HepG2 (cell line): ENCODE data around the gene SCYGR8. TPM values are rescaled to one million over a fixed set of nuclear protein-coding genes. Genes with fewer than 3 reads are reported as not detected.

Source experiments
- ATAC-seq: fragments of 200-7000 bp; cut with Tn5 transposase; 3 replicates; pipeline ENCODE4 v1.9.1; 2020; ENCODE audit warnings: mild to moderate bottlenecking, moderate library complexity
- BruUV-seq: library from RNA; stranded (reverse); fragments of 400-500 nt; replicated peaks from 2 replicates; lab custom pipeline; 2021; lab: Mats Ljungman, UMichigan
- CTCF ChIA-PET: fragments of 300-600 bp; formaldehyde crosslinking; extraction: SDS; loops from one replicate; lab custom pipeline; 2021; ENCODE audit warnings: low total read pairs, inconsistent platforms, low intra/inter-chr PET ratio; lab: Yijun Ruan, JAX
- POLR2A ChIA-PET: fragments of 350-600 bp; sonication (Branson Sonifier 250); formaldehyde crosslinking; loops from one replicate; lab custom pipeline; 2020; ENCODE audit warnings: antibody characterized with exemption, inconsistent platforms; lab: Yijun Ruan, JAX
- DNase-seq: peaks from one replicate; pipeline ENCODE4 v3.0.0-alpha.2; 2015; ENCODE audit warnings: low spot score
- FAIRE-seq: peaks from 3 replicates; lab custom pipeline; 2011; peaks lifted over from hg19 to GRCh38; lab: Jason Lieb, UNC
- H2AFZ ChIP-seq: one replicate; pipeline ENCODE4 v1.6.1; 2011; ENCODE audit warnings: low read length, inconsistent platforms
- H3K27ac ChIP-seq: fragments of 300-600 bp; 3 replicates; pipeline ENCODE4 v1.8.0; 2011; ENCODE audit warnings: mixed run types, mild to moderate bottlenecking, mixed read lengths, low read length, inconsistent platforms; ENCODE audit not compliant: insufficient read depth; ENCODE audit errors: extremely low read length
- H3K27me3 ChIP-seq, 2 experiments: fragments of 200-600 bp in 1 of 2; 2 replicates in 1 of 2; 3 replicates in 1 of 2; pipeline versions ENCODE4 v1.6.0 to v1.8.0; 2011; ENCODE audit warnings: low read length in 2 of 2, mild to moderate bottlenecking in 2 of 2, moderate library complexity in 2 of 2, inconsistent platforms in 1 of 2; ENCODE audit not compliant: insufficient read depth in 2 of 2, control insufficient read depth in 1 of 2
- H3K36me3 ChIP-seq, 2 experiments: fragments of 200-600 bp in 1 of 2; replicated peaks in 1 of 2; 2 replicates in 1 of 2; 3 replicates in 1 of 2; pipeline versions ENCODE4 v1.5.1 to v1.8.0; 2011; ENCODE audit warnings: low read length in 2 of 2, inconsistent platforms in 1 of 2; ENCODE audit not compliant: insufficient read depth in 2 of 2, control insufficient read depth in 1 of 2
- H3K4me1 ChIP-seq: 2 replicates; pipeline ENCODE4 v1.5.1; 2012; ENCODE audit warnings: low read length, inconsistent platforms; ENCODE audit not compliant: insufficient read depth
- H3K4me2 ChIP-seq: 2 replicates; pipeline ENCODE4 v1.6.0; 2011; ENCODE audit warnings: low read depth, low read length, inconsistent platforms
- H3K4me3 ChIP-seq, 3 experiments: fragments of 200-600 bp in 1 of 3; sonication (generic), shearing (Covaris generic) in 1 of 3; replicated peaks in 1 of 3; 2 replicates each; pipeline ENCODE4 v1.5.1; 2011 to 2016; ENCODE audit warnings: low read length in 3 of 3, inconsistent platforms in 2 of 3, low read depth in 2 of 3, mild to moderate bottlenecking in 2 of 3, control low read depth in 1 of 3, mixed read lengths in 1 of 3; ENCODE audit not compliant: insufficient read depth in 1 of 3
- H3K79me2 ChIP-seq: one replicate; pipeline ENCODE4 v1.6.1; 2011; ENCODE audit warnings: low read length, inconsistent platforms; ENCODE audit not compliant: insufficient read depth
- H3K9ac ChIP-seq: 2 replicates; pipeline ENCODE4 v1.6.0; 2011; ENCODE audit warnings: mild to moderate bottlenecking, low read depth, low read length, inconsistent platforms; ENCODE audit not compliant: insufficient read depth
- H3K9me3 ChIP-seq: 2 replicates; pipeline ENCODE4 v1.5.1; 2012; ENCODE audit warnings: mild to moderate bottlenecking, low read length
- H4K20me1 ChIP-seq: 2 replicates; pipeline ENCODE4 v1.6.0; 2011; ENCODE audit warnings: inconsistent platforms, mild to moderate bottlenecking, low read length, moderate library complexity; ENCODE audit not compliant: insufficient read depth
- CHD4 ChIP-seq: fragments of 200-600 bp; sonication (generic); IDR thresholded peaks from 2 replicates; pipeline ENCODE4 v1.7.0; 2017; ENCODE audit warnings: mild to moderate bottlenecking, low read length, borderline replicate concordance
- HNRNPL ChIP-seq: fragments of 200-400 bp; formaldehyde crosslinking; IDR thresholded peaks from 2 replicates; pipeline ENCODE4 v1.6.1; 2017; ENCODE audit warnings: mild to moderate bottlenecking, low read depth, low read length
- JUNB ChIP-seq: sonication (generic); formaldehyde crosslinking; IDR thresholded peaks from 2 replicates; pipeline ENCODE4 v1.8.0; 2022; ENCODE audit warnings: missing genetic modification reagents, mild to moderate bottlenecking, borderline replicate concordance
- KLF16 ChIP-seq, 2 experiments: sonication (generic) in 1 of 2; formaldehyde crosslinking in 1 of 2; IDR thresholded peaks; 2 replicates each; pipeline versions ENCODE4 v1.6.1 to v1.8.0; 2016 to 2023; ENCODE audit warnings: missing genetic modification reagents in 2 of 2, missing compliant biosample characterization in 1 of 2
- LCORL ChIP-seq, 2 experiments: fragments of 450-650 bp in 1 of 2; sonication (generic) in 1 of 2; formaldehyde crosslinking in 1 of 2; IDR thresholded peaks; 2 replicates each; pipeline versions ENCODE4 v1.5.0 to v1.6.1; 2017 to 2020; ENCODE audit warnings: antibody characterized with exemption in 1 of 2, missing genetic modification reagents in 1 of 2
- MED1 ChIP-seq: sonication (generic); formaldehyde crosslinking; IDR thresholded peaks from 2 replicates; pipeline ENCODE4 v1.4.0; 2020; ENCODE audit warnings: missing genetic modification reagents
- MEF2D ChIP-seq: sonication (generic); formaldehyde crosslinking; IDR thresholded peaks from 2 replicates; pipeline ENCODE4 v1.5.1; 2020; ENCODE audit warnings: mild to moderate bottlenecking, missing genetic modification reagents
- MTA1 ChIP-seq: sonication (generic); formaldehyde crosslinking; IDR thresholded peaks from 2 replicates; pipeline ENCODE4 v1.4.0; 2020; ENCODE audit warnings: missing genetic modification reagents, mild to moderate bottlenecking, borderline replicate concordance
- SOX5 ChIP-seq: IDR thresholded peaks from 2 replicates; pipeline ENCODE4 v1.6.1; 2016; ENCODE audit warnings: borderline replicate concordance
- SSRP1 ChIP-seq: IDR thresholded peaks from 2 replicates; pipeline ENCODE4 v1.6.1; 2016; ENCODE audit warnings: control low read depth
- XRCC5 ChIP-seq: fragments of 200-400 bp; formaldehyde crosslinking; optimal IDR thresholded peaks from 2 replicates; pipeline ENCODE3; 2017; ENCODE audit warnings: mild to moderate bottlenecking, low read length
- ZBTB7B ChIP-seq: sonication (generic); formaldehyde crosslinking; IDR thresholded peaks from 2 replicates; pipeline ENCODE4 v1.4.0; 2020; ENCODE audit warnings: missing genetic modification reagents
- ZNF569 ChIP-seq: sonication (generic); formaldehyde crosslinking; IDR thresholded peaks from 2 replicates; pipeline ENCODE4 v1.5.0; 2020; ENCODE audit warnings: mild to moderate bottlenecking, missing genetic modification reagents, moderate library complexity, borderline replicate concordance
- WGBS: methylation state at CpG from one replicate; pipeline ENCODE4 v1.1.6; 2017; ENCODE audit warnings: low lambda C conversion rate; 5-methylcytosine and 5-hydroxymethylcytosine counted together
- in situ Hi-C: cut with HindIII; loops from 2 replicates; pipeline ENCODE4 v1.10.0; 2017; ENCODE audit warnings: low pct_unique_long_range_greater_than_20kb; ENCODE audit not compliant: extremely low pct_ligation_motif_present
- intact Hi-C: fragments of 100-400 bp; cut with micrococcal nuclease; formaldehyde crosslinking; loops from one replicate; pipeline ENCODE4 v1.10.0; 2022; ENCODE audit not compliant: unreplicated experiment
- polyA plus RNA-seq, 8 experiments: library from polyadenylated mRNA; depleted of rRNA in 3 of 8; stranded (reverse) in 7 of 8; unstranded in 1 of 8; fragments of >200 nt; fragmentation: Illumina TruSeq in 4 of 8; extraction: Trizol in 4 of 8; gene quantifications; 2 replicates each; pipeline versions ENCODE4 v1.2.1 to v1.2.3, GENCODE V29; 2011 to 2016; ENCODE audit warnings: low read depth in 4 of 8, missing spikeins in 1 of 8, mixed read lengths in 1 of 8; ENCODE audit not compliant: insufficient read depth in 1 of 8
- total RNA-seq, 5 experiments: library from RNA; depleted of rRNA; stranded (reverse); fragments of >200 nt; fragmentation: Illumina TruSeq; extraction: Trizol; gene quantifications; 2 replicates each; pipeline ENCODE4 v1.2.3, GENCODE V29; 2016; ENCODE audit warnings: low read depth in 1 of 5
- TF ChIP-seq, protein P1 (sequence below): sonication (generic); formaldehyde crosslinking; conservative IDR thresholded peaks from 2 replicates; pipeline ENCODE4 v1.4.0; 2020; ENCODE audit warnings: mild to moderate bottlenecking, missing genetic modification reagents, moderate library complexity
- TF ChIP-seq, protein P2 (sequence below): sonication (generic); formaldehyde crosslinking; IDR thresholded peaks from 2 replicates; pipeline ENCODE4 v1.4.0; 2020; ENCODE audit warnings: missing genetic modification reagents
- TF ChIP-seq, protein P3 (sequence below): sonication (generic); formaldehyde crosslinking; IDR thresholded peaks from 2 replicates; pipeline ENCODE4 v1.4.0; 2020; ENCODE audit warnings: missing genetic modification reagents, borderline replicate concordance

SCYGR8 gene
- total and polyA plus RNA-seq, 2 of the 13 experiments (the other 11 are each of a cell fraction or from before 2014, with no cell fraction given) = not detected

DNA sequence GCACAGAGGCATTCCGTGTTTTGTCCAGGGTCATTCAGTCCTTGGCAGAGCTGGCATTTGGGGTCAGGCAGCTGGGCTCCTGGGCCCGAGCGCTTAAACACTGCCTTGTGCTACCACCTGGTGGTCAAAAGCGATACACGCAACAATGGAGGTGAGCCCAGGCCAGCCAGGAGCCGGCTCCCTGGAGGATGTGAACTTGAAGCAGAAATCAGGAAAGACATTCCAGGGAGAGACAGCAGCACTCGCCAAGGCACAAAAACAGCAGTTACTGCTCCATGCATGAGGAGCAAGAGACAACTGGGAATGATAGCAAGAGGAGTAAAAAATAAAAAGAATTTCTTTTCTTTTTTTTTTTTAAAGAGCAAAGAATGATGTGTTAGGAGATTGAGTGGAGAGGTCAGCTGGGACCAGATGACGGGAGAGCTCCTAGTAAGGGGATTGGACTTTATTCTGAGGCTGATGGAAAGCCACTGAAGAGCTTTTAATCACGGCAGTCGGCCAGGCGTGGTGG is 20.7 kb downstream of the SCYGR8 start:
- peak overlapping the region; percentile 64 for H2AFZ ChIP-seq
- ChIA-PET POLR2A (interaction anchor here (0.8 to 1.7 kb wide), 6 partner anchors 47 to 361 kb away, joined by 3 to 6 read pairs (median 4); partner anchors contain the start of gene CCL20), CTCF (interaction anchor here (0.7 to 2.1 kb wide), 8 partner anchors 19 to 637 kb away, joined by 4 to 29 read pairs (median 6); partner anchors contain the start of gene AGFG1)
- DNase-seq = peak; percentile 83
- peak overlapping the region; percentile 53 for H3K4me2 ChIP-seq
- in situ Hi-C loops = loop anchor here (5.0 to 10.0 kb wide), 5 partner anchors 96 to 632 kb away; partner anchors contain the start of gene AGFG1
- no peaks in the 10 kb centered on the region for H3K36me3 ChIP-seq
- FAIRE-seq = peak; percentile 37
- H3K4me1 ChIP-seq = peaks cover 56% of the 10 kb centered on the region
- no peak overlapping the region for H3K9ac ChIP-seq
- 12% methylated on average over 11 of the region's 11 CpGs for WGBS
- intact Hi-C loops = loop anchor here (1.0 to 10.0 kb wide), 7 partner anchors 19 to 636 kb away; partner anchors contain the start of gene AGFG1
- BruUV-seq = no TSS peak
- no peaks in the 10 kb centered on the region for H3K79me2 ChIP-seq
- peak; percentile 98 for ATAC-seq
- no peaks in the 10 kb centered on the region for H4K20me1 ChIP-seq
- no peak overlapping the region for H3K27ac ChIP-seq
- no peaks in the 10 kb centered on the region for H3K9me3 ChIP-seq
- H3K4me3 ChIP-seq = peak overlapping the region in 1 of 3 experiments; percentile 8; a peak in 1 of 6 replicates
- no peaks in the 10 kb centered on the region for H3K27me3 ChIP-seq
- TF ChIP-seq XRCC5 (peak; percentile 92), ZBTB7B (CRISPR knock-in tag) (peak; percentile 40; the same call in 1 of the 2 replicates), SOX5 (peak; percentile 52; the same call in 1 of the 2 replicates), JUNB (CRISPR knock-in tag) (no peak), MED1 (CRISPR knock-in tag) (peak; percentile 63), KLF16 (CRISPR knock-in tag; IDR thresholded peaks at IDR 0.05) (peak in 1 of 2 experiments; percentile 82; a peak in 1 of 4 replicates), MTA1 (CRISPR knock-in tag) (no peak), SSRP1 (CRISPR knock-in tag) (peak; percentile 82; the same call in 1 of the 2 replicates), CHD4 (no peak), LCORL (IDR thresholded peaks at IDR 0.05) (no peak), LCORL (CRISPR knock-in tag; IDR thresholded peaks at IDR 0.05) (peak; percentile 52; the same call in 1 of the 2 replicates), MEF2D (no peak), HNRNPL (0 out of 2 replicates have a peak, but pooled peaks have one; percentile 40), ZNF569 (CRISPR knock-in tag) (0 out of 2 replicates have a peak, but pooled peaks have one; percentile 45)
- TF ChIP-seq, protein P1, sequence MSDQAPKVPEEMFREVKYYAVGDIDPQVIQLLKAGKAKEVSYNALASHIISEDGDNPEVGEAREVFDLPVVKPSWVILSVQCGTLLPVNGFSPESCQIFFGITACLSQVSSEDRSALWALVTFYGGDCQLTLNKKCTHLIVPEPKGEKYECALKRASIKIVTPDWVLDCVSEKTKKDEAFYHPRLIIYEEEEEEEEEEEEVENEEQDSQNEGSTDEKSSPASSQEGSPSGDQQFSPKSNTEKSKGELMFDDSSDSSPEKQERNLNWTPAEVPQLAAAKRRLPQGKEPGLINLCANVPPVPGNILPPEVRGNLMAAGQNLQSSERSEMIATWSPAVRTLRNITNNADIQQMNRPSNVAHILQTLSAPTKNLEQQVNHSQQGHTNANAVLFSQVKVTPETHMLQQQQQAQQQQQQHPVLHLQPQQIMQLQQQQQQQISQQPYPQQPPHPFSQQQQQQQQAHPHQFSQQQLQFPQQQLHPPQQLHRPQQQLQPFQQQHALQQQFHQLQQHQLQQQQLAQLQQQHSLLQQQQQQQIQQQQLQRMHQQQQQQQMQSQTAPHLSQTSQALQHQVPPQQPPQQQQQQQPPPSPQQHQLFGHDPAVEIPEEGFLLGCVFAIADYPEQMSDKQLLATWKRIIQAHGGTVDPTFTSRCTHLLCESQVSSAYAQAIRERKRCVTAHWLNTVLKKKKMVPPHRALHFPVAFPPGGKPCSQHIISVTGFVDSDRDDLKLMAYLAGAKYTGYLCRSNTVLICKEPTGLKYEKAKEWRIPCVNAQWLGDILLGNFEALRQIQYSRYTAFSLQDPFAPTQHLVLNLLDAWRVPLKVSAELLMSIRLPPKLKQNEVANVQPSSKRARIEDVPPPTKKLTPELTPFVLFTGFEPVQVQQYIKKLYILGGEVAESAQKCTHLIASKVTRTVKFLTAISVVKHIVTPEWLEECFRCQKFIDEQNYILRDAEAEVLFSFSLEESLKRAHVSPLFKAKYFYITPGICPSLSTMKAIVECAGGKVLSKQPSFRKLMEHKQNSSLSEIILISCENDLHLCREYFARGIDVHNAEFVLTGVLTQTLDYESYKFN = 0 out of 2 replicates have a peak, but pooled peaks have one; percentile 37
- TF ChIP-seq, protein P2, sequence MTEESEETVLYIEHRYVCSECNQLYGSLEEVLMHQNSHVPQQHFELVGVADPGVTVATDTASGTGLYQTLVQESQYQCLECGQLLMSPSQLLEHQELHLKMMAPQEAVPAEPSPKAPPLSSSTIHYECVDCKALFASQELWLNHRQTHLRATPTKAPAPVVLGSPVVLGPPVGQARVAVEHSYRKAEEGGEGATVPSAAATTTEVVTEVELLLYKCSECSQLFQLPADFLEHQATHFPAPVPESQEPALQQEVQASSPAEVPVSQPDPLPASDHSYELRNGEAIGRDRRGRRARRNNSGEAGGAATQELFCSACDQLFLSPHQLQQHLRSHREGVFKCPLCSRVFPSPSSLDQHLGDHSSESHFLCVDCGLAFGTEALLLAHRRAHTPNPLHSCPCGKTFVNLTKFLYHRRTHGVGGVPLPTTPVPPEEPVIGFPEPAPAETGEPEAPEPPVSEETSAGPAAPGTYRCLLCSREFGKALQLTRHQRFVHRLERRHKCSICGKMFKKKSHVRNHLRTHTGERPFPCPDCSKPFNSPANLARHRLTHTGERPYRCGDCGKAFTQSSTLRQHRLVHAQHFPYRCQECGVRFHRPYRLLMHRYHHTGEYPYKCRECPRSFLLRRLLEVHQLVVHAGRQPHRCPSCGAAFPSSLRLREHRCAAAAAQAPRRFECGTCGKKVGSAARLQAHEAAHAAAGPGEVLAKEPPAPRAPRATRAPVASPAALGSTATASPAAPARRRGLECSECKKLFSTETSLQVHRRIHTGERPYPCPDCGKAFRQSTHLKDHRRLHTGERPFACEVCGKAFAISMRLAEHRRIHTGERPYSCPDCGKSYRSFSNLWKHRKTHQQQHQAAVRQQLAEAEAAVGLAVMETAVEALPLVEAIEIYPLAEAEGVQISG (CRISPR knock-in tag) = peak; percentile 33; the same call in 1 of the 2 replicates
- TF ChIP-seq, protein P3, sequence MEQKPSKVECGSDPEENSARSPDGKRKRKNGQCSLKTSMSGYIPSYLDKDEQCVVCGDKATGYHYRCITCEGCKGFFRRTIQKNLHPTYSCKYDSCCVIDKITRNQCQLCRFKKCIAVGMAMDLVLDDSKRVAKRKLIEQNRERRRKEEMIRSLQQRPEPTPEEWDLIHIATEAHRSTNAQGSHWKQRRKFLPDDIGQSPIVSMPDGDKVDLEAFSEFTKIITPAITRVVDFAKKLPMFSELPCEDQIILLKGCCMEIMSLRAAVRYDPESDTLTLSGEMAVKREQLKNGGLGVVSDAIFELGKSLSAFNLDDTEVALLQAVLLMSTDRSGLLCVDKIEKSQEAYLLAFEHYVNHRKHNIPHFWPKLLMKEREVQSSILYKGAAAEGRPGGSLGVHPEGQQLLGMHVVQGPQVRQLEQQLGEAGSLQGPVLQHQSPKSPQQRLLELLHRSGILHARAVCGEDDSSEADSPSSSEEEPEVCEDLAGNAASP = peak; percentile 95
